Measurements from ENCODE around the gene POU3F2.

Gene POU3F2

DNA sequence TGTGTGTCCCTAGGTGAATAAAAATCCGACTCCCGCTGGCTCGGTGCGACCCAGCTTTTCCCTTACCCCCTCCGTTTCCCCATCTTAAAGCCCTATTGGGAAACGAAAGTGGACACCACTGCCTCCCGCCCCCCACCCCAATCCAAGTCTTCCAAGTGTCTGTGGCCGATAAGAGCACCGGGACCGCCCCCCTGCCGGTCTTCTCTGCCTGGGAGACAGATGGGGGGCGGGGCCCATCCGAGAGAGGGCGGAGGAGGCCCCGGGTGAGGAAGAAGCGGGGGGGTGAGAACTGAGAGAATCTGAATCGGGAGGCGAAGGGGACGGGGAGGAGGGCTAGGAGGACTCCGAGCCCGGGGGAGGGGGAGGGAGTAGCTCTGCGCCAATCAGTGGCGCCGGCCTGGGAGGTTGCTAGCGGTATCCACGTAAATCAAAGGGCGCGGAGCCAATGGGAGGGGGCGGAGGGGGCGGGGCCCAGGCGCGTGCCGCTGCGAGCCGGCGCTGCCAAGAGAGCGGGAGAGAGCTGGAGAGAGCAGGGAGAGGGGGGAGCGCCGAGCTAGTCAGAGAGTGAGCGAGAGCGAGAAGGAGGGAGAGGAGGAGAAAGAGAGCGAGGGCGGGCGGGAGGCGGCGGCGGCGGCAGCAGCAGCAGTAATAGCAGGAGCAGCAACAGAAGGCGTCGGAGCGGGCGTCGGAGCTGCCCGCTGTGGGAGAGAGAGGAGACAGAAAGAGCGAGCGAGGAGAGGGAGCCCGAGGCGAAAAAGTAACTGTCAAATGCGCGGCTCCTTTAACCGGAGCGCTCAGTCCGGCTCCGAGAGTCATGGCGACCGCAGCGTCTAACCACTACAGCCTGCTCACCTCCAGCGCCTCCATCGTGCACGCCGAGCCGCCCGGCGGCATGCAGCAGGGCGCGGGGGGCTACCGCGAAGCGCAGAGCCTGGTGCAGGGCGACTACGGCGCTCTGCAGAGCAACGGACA is at the start of gene POU3F2:
TSS of gene POU3F2 (plus strand) at position 515 of the 972 bp plus-strand sequence. CDS start at position 815, 300 bp downstream.
- in situ Hi-C loops (cut with HindIII; ENCODE audit: low sequenced_read_pairs): no loop called here

- in situ Hi-C loops (cut with HindIII; ENCODE audit: low sequenced_read_pairs): no loop called here
Observed at GRCh38 chr6:98787435-98787834, 46.9 kb upstream of the POU3F2 start.

GRCh38 chr6:98787961-98788360 is 46.4 kb upstream of the POU3F2 start:
- in situ Hi-C loops (cut with HindIII; ENCODE audit: low sequenced_read_pairs): no loop called here

DNA sequence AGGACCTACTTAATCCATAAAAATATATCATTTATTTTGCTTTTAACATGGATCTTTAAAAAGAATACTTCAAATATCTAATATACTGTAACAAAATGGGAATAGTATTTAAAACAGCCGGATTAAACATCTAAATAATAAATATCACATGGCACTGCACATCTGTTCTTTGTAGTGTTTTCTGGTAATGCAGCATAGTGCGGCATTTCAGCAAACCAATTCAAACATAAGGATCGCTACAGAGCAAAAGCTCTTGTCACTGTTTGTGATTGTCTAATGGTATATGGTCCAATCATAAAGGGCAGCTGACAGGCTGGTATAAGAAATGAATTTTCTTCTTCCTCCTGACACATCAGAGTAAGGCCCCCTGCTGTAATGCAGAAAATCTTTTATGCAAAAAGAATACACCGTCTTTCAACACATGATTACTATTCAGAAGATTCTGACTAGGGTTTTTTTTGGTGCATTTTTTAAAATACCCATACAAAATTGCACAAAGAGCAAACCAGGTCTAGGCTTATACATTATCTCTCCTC is 40.0 kb upstream of the POU3F2 start:
- in situ Hi-C loops (cut with HindIII; ENCODE audit: low sequenced_read_pairs): no loop called here

DNA sequence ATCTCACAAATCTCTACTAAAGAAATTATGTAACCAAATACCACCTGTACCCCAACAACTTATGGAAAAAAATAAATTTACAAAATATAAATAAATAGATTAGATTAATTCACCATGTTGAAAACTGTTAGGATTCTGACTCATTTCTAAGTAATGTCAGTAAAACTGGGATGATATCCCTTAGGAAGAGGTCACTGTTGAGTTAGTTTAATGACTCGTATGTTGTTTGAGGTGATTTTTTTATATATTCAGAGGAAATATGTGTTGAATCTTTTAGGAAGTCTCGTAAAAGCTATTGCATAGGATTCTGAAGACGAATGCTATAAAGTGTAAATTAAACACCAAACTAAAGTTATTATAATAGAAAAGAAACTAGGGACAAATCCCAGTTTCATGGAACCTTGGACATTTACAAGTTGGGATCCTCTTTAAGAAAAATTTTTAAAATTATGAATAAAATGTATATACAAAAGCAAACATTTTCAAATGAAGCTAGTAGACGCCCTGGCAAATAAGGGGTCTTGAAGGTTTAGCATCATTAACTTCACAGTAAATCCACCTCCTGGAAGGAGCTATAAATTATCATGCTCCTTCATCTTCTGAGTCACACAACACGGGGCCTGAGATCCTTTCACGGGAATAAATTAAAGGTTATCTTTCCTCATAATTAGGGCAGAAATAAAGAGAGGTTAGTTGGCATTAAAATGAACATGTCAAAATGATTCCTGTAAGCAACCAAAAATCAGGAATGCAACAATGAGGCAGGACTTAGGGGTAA is 37.0 kb upstream of the POU3F2 start:
- in situ Hi-C loops (cut with HindIII; ENCODE audit: low sequenced_read_pairs): no loop called here

DNA sequence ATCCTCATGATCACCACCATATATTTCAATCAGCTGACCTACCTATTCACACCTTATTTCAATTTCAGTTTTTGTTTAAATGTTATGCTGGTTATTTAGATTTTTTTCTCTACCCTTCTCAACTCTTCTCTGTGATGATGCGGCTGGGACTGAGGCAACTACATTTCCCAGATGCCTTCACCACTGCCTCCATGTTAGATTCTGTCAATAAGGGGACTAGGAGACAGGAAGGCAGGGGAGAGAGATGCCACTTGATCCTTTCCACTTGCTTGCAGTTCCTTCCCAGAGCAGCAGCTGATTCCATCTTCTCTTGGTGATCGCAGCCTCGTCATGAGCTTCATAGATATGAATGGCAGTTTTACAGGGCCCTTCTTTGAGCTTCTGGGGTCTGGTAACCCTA is 33.5 kb upstream of the POU3F2 start:
- in situ Hi-C loops (cut with HindIII; ENCODE audit: low sequenced_read_pairs): no loop called here

- in situ Hi-C loops (cut with HindIII; ENCODE audit: low sequenced_read_pairs): no loop called here
Observed at GRCh38 chr6:98808541-98809210, 25.7 kb upstream of the POU3F2 start.

DNA sequence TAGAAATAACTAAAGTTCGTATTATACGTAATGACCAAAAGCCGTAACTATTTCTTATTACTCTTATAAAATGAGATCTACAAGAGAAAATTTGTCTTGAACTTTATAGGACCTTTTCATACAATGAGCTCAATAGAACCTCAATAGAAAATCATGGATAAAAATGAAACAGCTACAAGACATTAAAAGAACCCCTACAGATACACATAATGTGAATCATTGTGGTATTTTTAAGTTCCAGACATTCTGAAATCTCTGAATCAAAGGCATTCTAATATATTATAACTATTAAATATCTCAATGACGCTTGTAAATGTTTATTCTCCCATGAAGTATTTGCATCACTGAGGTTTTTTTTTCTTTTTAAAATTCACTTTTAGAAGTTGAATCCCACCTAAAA is 22.2 kb upstream of the POU3F2 start:
- in situ Hi-C loops (cut with HindIII; ENCODE audit: low sequenced_read_pairs): no loop called here

GRCh38 chr6:98816799-98817198 is 17.6 kb upstream of the POU3F2 start:
- in situ Hi-C loops (cut with HindIII; ENCODE audit: low sequenced_read_pairs): no loop called here

DNA sequence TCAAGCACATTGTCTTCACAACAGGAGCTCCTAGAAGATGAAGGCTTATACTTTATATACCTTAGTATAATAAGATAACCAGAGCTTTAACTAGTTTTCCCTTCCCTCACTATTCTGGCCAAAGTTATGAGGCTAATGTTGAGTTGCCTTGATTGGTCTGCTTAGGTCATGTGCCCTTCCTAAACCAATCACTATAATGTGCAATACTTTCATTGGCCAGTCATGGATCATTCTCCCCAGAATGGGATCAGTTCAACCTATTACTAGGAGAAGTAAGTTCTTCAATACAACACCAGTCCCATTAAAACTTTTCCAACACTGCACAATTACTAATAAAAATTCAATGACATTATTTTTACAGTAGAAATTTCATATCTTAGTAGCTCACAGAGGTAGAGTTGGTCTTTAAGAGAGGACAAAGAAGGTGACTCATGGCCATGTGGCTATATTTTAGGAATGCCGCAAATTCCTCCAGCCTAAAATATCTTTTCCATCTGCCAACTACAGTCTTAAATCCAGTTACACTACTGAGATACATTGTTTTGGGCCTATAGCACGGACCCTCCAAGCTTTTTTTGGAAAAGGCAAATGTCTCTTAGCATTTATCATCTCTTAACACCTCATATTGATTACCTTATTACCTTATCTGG is 12.5 kb upstream of the POU3F2 start:
- in situ Hi-C loops (cut with HindIII; ENCODE audit: low sequenced_read_pairs): no loop called here

DNA sequence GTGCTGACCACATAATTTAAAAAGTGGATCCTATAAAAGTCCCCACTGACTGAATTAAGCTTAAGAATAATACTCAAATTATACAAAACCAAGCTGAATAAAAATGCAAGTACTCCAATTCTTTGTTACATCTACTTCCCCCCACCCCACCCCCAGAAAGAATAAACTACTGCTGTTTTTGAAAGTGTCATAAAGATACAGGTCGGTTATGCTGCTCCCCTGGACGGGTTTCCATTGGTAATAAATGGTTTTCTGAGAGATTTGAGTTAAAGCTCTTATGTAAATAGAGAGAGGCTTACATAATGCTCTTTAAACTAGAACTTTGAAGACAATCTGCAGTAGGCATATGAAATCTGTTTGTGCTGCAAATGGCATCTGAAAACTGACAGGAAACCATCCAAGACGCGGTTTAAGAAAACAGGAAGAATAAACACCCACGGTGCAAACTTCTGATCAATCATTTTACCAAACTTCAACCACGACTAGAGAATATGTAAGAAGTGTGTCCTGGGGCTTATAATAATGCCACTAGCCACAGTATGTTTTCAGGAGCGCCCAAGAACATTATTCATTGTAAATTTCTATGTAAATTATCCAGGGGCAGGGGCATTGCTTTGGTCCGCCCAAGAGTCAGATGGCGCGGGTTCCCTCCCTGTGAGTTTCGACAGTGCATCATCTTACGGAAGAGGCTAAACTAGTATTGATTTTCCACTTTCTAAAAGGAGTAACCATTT is 10.8 kb upstream of the POU3F2 start:
- in situ Hi-C loops (cut with HindIII; ENCODE audit: low sequenced_read_pairs): no loop called here

- in situ Hi-C loops (cut with HindIII; ENCODE audit: low sequenced_read_pairs): no loop called here
Observed at GRCh38 chr6:98824162-98824901, 10.0 kb upstream of the POU3F2 start.

DNA sequence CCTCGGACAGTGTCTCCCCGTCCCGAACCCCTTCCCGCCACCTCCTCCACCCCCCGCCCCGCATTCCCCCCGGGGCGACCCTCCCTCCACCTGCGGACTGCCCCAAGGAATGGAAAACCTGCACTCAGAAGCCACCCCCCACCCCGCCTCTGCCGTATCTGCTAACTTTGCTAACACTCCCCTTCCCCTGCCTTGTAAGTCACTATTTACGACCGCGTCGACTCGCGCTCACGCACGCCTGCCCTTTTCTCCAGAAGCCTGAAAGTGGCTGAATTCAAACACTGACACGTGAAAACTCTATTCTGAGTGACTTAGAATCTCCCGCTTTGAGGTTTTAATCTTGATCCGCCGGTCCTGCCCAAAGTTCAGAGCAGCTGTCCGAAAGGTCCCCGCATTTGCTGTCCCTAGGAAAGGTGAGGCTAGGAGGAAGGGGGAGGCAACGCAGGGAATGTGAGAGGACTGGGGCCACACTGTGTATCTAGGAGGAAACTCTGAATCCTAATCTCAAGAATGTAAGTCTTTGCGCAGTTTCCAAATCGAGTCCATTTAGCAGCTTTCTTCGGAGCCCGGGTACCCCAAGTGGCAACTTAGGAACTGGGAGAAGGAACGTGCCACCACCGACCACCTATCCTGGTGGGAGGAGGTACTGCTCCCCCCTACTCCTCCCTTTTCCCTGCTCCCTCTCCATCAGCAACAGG is 9.3 kb upstream of the POU3F2 start:
- in situ Hi-C loops (cut with HindIII; ENCODE audit: low sequenced_read_pairs): no loop called here

GRCh38 chr6:98825600-98826230 is 8.7 kb upstream of the POU3F2 start:
- in situ Hi-C loops (cut with HindIII; ENCODE audit: low sequenced_read_pairs): no loop called here

- in situ Hi-C loops (cut with HindIII; ENCODE audit: low sequenced_read_pairs): no loop called here
Observed at GRCh38 chr6:98827295-98828159, 6.8 kb upstream of the POU3F2 start.

- in situ Hi-C loops (cut with HindIII; ENCODE audit: low sequenced_read_pairs): no loop called here
Observed at GRCh38 chr6:98828211-98828788, 6.1 kb upstream of the POU3F2 start.

GRCh38 chr6:98828941-98829411 is 5.4 kb upstream of the POU3F2 start:
- in situ Hi-C loops (cut with HindIII; ENCODE audit: low sequenced_read_pairs): no loop called here

Data from DLD1 (cell line).